Peyer's patch (tissue), 4 donors: ENCODE data around the gene PXK. TPM values are rescaled to one million over a fixed set of nuclear protein-coding genes. Genes with fewer than 3 reads are reported as not detected.
A peak's percentile ranks its signal among the peaks of the same experiment; 100 is the strongest.

ENCODE experiments used
- DNase-seq, 3 donors: peaks; one replicate each; pipeline ENCODE4 v3.0.0-alpha.2; 2017 to 2019
- H3K27ac ChIP-seq, 4 donors: fragments of 200-600 bp; sonication (generic); one replicate each; pipeline ENCODE4 v1.5.1; 2016 to 2019
- H3K27me3 ChIP-seq, 2 donors: fragments of 200-600 bp; sonication (generic); one replicate each; pipeline ENCODE4 v1.5.1; 2019
- H3K36me3 ChIP-seq, 3 donors: fragments of 200-600 bp; sonication (generic); one replicate each; pipeline ENCODE4 v1.5.1; 2016 to 2019
- H3K4me1 ChIP-seq, 4 donors: fragments of 200-600 bp; sonication (generic); one replicate each; pipeline ENCODE4 v1.5.1; 2016 to 2019
- H3K4me3 ChIP-seq, 4 donors: fragments of 200-600 bp; sonication (generic); 1 replicate in 3 of 4; 2 replicates in 1 of 4; pipeline ENCODE4 v1.5.1; 2016 to 2019; ENCODE audit warnings: mild to moderate bottlenecking in 1 of 4
- H3K9me3 ChIP-seq, 4 donors: fragments of 200-600 bp; sonication (generic); one replicate each; pipeline ENCODE4 v1.5.1; 2016 to 2019; ENCODE audit warnings: mild to moderate bottlenecking in 1 of 4
- POLR2A ChIP-seq, 2 donors: fragments of 450-650 bp; IDR thresholded peaks; one replicate each; pipeline ENCODE4 v1.5.1; 2017; ENCODE audit warnings: antibody characterized with exemption in 2 of 2, mild to moderate bottlenecking in 2 of 2, moderate library complexity in 2 of 2
- total RNA-seq, 4 donors: library from RNA; depleted of rRNA; stranded (reverse); fragments of >200 nt; gene quantifications; one replicate each; pipeline ENCODE4 v1.1.0, GENCODE V29; 2016
- TF ChIP-seq, protein P1 (sequence below), 6 experiments: fragments of 450-650 bp in 4 of 6; fragments of 200-600 bp in 2 of 6; sonication (generic) in 1 of 6; IDR thresholded peaks; one replicate each; pipeline ENCODE4 v1.5.1; 2017 to 2019; ENCODE audit warnings: antibody characterized with exemption in 6 of 6, mild to moderate bottlenecking in 3 of 6, moderate library complexity in 1 of 6

Gene PXK
- total RNA-seq, 4 donors from 2014 or later = 15.3 to 73.4 (median 28.4) TPM

- H3K27me3 ChIP-seq = no peaks in the 10 kb centered on the region
- H3K9me3 ChIP-seq = no peaks in the 10 kb centered on the region
- peaks cover 0 to 18% (median 4%) of the 10 kb centered on the region in 4 donors for H3K4me1 ChIP-seq
- peaks cover 0 to 4% (median 0%) of the 10 kb centered on the region in 3 donors for H3K36me3 ChIP-seq
- no peak overlapping the region for H3K4me3 ChIP-seq
- no peak for DNase-seq
- TF ChIP-seq, protein P1, sequence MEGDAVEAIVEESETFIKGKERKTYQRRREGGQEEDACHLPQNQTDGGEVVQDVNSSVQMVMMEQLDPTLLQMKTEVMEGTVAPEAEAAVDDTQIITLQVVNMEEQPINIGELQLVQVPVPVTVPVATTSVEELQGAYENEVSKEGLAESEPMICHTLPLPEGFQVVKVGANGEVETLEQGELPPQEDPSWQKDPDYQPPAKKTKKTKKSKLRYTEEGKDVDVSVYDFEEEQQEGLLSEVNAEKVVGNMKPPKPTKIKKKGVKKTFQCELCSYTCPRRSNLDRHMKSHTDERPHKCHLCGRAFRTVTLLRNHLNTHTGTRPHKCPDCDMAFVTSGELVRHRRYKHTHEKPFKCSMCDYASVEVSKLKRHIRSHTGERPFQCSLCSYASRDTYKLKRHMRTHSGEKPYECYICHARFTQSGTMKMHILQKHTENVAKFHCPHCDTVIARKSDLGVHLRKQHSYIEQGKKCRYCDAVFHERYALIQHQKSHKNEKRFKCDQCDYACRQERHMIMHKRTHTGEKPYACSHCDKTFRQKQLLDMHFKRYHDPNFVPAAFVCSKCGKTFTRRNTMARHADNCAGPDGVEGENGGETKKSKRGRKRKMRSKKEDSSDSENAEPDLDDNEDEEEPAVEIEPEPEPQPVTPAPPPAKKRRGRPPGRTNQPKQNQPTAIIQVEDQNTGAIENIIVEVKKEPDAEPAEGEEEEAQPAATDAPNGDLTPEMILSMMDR (IDR thresholded peaks at IDR 0.05) = no peak
- TF ChIP-seq POLR2A (IDR thresholded peaks at IDR 0.05) = no peak
- peak overlapping the region in 1 of 4 donors; percentile 26 for H3K27ac ChIP-seq
These were observed 12.8 kb downstream of the PXK start for GRCh38 chr3:58345457-58345856.

DNA sequence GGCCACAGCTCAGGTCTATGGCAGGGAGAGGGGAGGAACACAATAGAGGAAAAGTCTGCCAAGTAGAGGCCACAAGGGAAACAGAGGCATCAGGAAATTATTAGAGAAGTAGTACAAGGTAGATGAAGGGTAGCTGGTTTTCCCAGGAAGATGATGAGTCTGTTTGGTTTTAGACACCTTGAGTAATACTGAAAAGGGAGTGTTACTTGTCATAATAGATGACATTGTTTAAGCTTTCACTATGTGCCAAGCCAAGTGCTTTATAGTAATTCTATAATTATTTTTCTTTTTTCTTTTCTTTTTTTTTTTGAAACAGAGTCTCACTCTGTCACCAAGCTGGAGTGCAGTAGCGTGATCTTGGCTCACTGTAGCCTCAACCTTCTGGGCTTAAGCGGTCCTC, 13.7 kb downstream of the PXK start:
- no peak for DNase-seq
- Histone ChIP-seq H3K36me3 (peaks cover 0 to under 1% (median 0%) of the 10 kb centered on the region in 3 donors), H3K4me3 (no peak overlapping the region), H3K9me3 (no peaks in the 10 kb centered on the region), H3K4me1 (peaks cover 0 to 18% (median 2%) of the 10 kb centered on the region in 4 donors), H3K27ac (no peak overlapping the region), H3K27me3 (no peaks in the 10 kb centered on the region)
- no peak for TF ChIP-seq POLR2A (IDR thresholded peaks at IDR 0.05)
- TF ChIP-seq, protein P1 (IDR thresholded peaks at IDR 0.05) = no peak

GRCh38 chr3:58347984-58348383, 15.3 kb downstream of the PXK start:
- TF ChIP-seq POLR2A (IDR thresholded peaks at IDR 0.05) = no peak
- TF ChIP-seq, protein P1 (IDR thresholded peaks at IDR 0.05) = no peak
- no peaks in the 10 kb centered on the region for H3K27me3 ChIP-seq
- H3K36me3 ChIP-seq = no peaks in the 10 kb centered on the region
- H3K27ac ChIP-seq = peak overlapping the region in 1 of 4 donors; percentile 48
- peaks cover 0 to 18% (median 5%) of the 10 kb centered on the region in 4 donors for H3K4me1 ChIP-seq
- H3K4me3 ChIP-seq = no peak overlapping the region
- no peaks in the 10 kb centered on the region for H3K9me3 ChIP-seq
- peak in 1 of 3 donors; percentile 50 for DNase-seq

DNA sequence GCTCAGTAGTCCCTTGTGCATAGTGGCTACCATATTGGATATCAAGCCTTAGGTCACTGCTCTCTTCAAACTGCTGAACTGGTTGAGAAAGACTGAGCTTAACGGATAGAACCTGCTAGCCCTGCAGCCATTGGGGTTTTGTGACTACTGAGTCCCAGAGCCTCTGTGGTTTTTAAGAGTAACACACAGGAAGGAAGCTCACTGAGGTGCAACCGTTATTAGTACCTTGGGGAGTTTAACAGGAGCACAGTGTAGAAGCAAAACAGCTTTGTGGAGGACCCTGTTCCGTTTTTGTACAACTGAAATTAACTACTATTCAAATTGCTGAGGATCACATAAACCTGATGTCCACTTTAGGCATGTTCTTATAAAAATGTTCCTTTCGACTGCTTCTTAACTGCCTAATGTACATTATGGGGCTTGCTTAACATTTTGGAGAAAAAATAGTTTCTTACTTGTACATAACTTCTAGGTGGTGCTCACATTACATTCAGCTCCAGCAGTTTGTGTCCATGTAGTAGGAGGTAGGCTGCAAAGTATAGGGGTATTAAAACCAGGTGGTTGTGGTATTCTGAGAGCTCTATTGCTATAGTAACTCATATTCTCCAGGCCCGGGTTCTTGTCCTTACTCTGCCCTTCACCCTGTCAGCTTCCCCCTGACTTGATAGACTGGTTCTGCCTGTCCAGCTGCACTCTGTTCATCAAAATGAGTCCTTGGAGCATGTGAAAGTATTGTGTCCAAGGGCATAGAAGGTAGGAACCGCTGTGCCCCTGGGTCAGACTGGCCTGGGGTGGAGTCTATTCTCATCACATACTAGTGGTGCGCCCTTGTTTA, 17.3 kb downstream of the PXK start:
- peak overlapping the region in 2 of 4 donors; percentile 62 to 77 for H3K27ac ChIP-seq
- DNase-seq = peak in 2 of 3 donors; percentile 71 to 72
- no peaks in the 10 kb centered on the region for H3K27me3 ChIP-seq
- H3K36me3 ChIP-seq = no peaks in the 10 kb centered on the region
- no peak overlapping the region for H3K4me3 ChIP-seq
- H3K4me1 ChIP-seq = peaks cover 0 to 18% (median 5%) of the 10 kb centered on the region in 4 donors
- no peaks in the 10 kb centered on the region for H3K9me3 ChIP-seq
- TF ChIP-seq, protein P1 (IDR thresholded peaks at IDR 0.05) = no peak
- TF ChIP-seq POLR2A (IDR thresholded peaks at IDR 0.05) = no peak

GRCh38 chr3:58350627-58351013, 17.9 kb downstream of the PXK start:
- no peaks in the 10 kb centered on the region for H3K36me3 ChIP-seq
- TF ChIP-seq, protein P1 (IDR thresholded peaks at IDR 0.05) = no peak
- no peak for TF ChIP-seq POLR2A (IDR thresholded peaks at IDR 0.05)
- no peaks in the 10 kb centered on the region for H3K27me3 ChIP-seq
- peak overlapping the region in 2 of 4 donors; percentile 62 to 77 for H3K27ac ChIP-seq
- DNase-seq = no peak
- no peak overlapping the region for H3K4me3 ChIP-seq
- H3K9me3 ChIP-seq = no peaks in the 10 kb centered on the region
- peaks cover 0 to 18% (median 7%) of the 10 kb centered on the region in 4 donors for H3K4me1 ChIP-seq
